Keratinocyte (primary cell): ENCODE data around the gene CUEDC1. TPM values are rescaled to one million over a fixed set of nuclear protein-coding genes. Genes with fewer than 3 reads are reported as not detected.

Experiments used
- DNase-seq: peaks from one replicate; pipeline ENCODE4 v3.0.0-alpha.2; 2011; ENCODE audit warnings: low read depth, missing footprints, low spot score
- FAIRE-seq: peaks from 2 replicates; lab custom pipeline; 2011; peaks lifted over from hg19 to GRCh38; lab: Jason Lieb, UNC
- H2AFZ ChIP-seq: 2 replicates; pipeline ENCODE4 v1.6.0; 2012; ENCODE audit warnings: low read length, control low read depth, inconsistent platforms; ENCODE audit not compliant: control insufficient read depth
- H3K27ac ChIP-seq: 2 replicates; pipeline ENCODE4 v1.5.1; 2011; ENCODE audit warnings: low read length; ENCODE audit not compliant: control insufficient read depth, insufficient read depth
- H3K27me3 ChIP-seq: 3 replicates; pipeline ENCODE4 v1.6.0; 2011; ENCODE audit warnings: low read length; ENCODE audit not compliant: control insufficient read depth, insufficient read depth; ENCODE audit errors: extremely low read depth
- H3K36me3 ChIP-seq, 2 experiments: 2 replicates in 1 of 2; 3 replicates in 1 of 2; pipeline ENCODE4 v1.5.1; 2011; ENCODE audit warnings: low read length in 2 of 2, mild to moderate bottlenecking in 1 of 2; ENCODE audit not compliant: control insufficient read depth in 2 of 2, insufficient read depth in 2 of 2; ENCODE audit errors: extremely low read depth in 1 of 2
- H3K4me1 ChIP-seq: 3 replicates; pipeline ENCODE4 v1.5.1; 2011; ENCODE audit warnings: low read length; ENCODE audit not compliant: control insufficient read depth, insufficient read depth; ENCODE audit errors: extremely low read depth
- H3K4me2 ChIP-seq: 3 replicates; pipeline ENCODE4 v1.6.0; 2011; ENCODE audit warnings: low read depth, low read length; ENCODE audit not compliant: control insufficient read depth, insufficient read depth; ENCODE audit errors: extremely low read depth
- H3K4me3 ChIP-seq, 3 experiments: fragments of 200-600 bp in 1 of 3; sonication (generic) in 1 of 3; 2 replicates in 2 of 3; 3 replicates in 1 of 3; pipeline ENCODE4 v1.5.1; 2011 to 2016; ENCODE audit warnings: low read length in 3 of 3, mild to moderate bottlenecking in 3 of 3, control low read depth in 2 of 3, inconsistent platforms in 1 of 3, low read depth in 1 of 3, mixed read lengths in 1 of 3, mixed run types in 1 of 3, moderate library complexity in 1 of 3; ENCODE audit not compliant: control insufficient read depth in 2 of 3, insufficient read depth in 2 of 3; ENCODE audit errors: extremely low read depth in 1 of 3
- H3K79me2 ChIP-seq: 2 replicates; pipeline ENCODE4 v1.6.0; 2012; ENCODE audit warnings: low read length; ENCODE audit not compliant: control insufficient read depth, insufficient read depth
- H3K9ac ChIP-seq: 3 replicates; pipeline ENCODE4 v1.6.0; 2011; ENCODE audit warnings: low read length; ENCODE audit not compliant: control insufficient read depth, insufficient read depth; ENCODE audit errors: extremely low read depth
- H3K9me1 ChIP-seq: 3 replicates; pipeline ENCODE4 v1.6.0; 2011; ENCODE audit warnings: low read length; ENCODE audit not compliant: control insufficient read depth, insufficient read depth; ENCODE audit errors: extremely low read depth
- H3K9me3 ChIP-seq: 2 replicates; pipeline ENCODE4 v1.5.1; 2012; ENCODE audit warnings: low read depth, low read length; ENCODE audit not compliant: control insufficient read depth
- H4K20me1 ChIP-seq: 3 replicates; pipeline ENCODE4 v1.6.0; 2011; ENCODE audit warnings: low read length; ENCODE audit not compliant: control insufficient read depth, insufficient read depth; ENCODE audit errors: extremely low read depth
- CTCF ChIP-seq, 3 experiments: IDR thresholded peaks in 1 of 3; conservative IDR thresholded peaks in 1 of 3; optimal IDR thresholded peaks in 1 of 3; 2 replicates in 2 of 3; 3 replicates in 1 of 3; pipeline versions ENCODE3 to v1.5.1; 2011; ENCODE audit warnings: low read length in 3 of 3, mild to moderate bottlenecking in 3 of 3, moderate library complexity in 2 of 3, control low read depth in 1 of 3, inconsistent platforms in 1 of 3; ENCODE audit not compliant: insufficient read depth in 2 of 3; ENCODE audit errors: extremely low read depth in 1 of 3
- EZH2 ChIP-seq: IDR thresholded peaks from one replicate; pipeline ENCODE4 v1.6.1; 2012; ENCODE audit warnings: inconsistent platforms, mild to moderate bottlenecking, low read length, moderate library complexity
- dilution Hi-C: fragments of 300-500 bp; cut with MboI; formaldehyde crosslinking; loops from one replicate; pipeline ENCODE4 v1.7.0; 2020; ENCODE audit warnings: low sequenced_read_pairs; ENCODE audit not compliant: extremely low pct_ligation_motif_present
- polyA plus RNA-seq, 5 experiments: library from polyadenylated mRNA; depleted of rRNA in 3 of 5; stranded (reverse) in 3 of 5; stranded (forward) in 1 of 5; unstranded in 1 of 5; fragments of >200 nt; gene quantifications; 1 replicate in 1 of 5; 2 replicates in 3 of 5; 3 replicates in 1 of 5; pipeline versions ENCODE4 v1.2.1 to v1.2.3, GENCODE V29; 2011 to 2012; ENCODE audit warnings: missing spikeins in 2 of 5, low read depth in 1 of 5, low replicate concordance in 1 of 5

Gene CUEDC1
- polyA plus RNA-seq, 1 donor (not counting 4 experiments of a cell fraction or from before 2014, with no cell fraction given) = 12.9 TPM

GRCh38 chr17:57987581-57988300 is 32.5 kb upstream of the CUEDC1 start, which contains the start of gene VEZF1:
Gene VEZF1, minus strand, starts transcription at chr17:57988254. Its CDS starts 143 bp downstream, at chr17:57988111.
- Histone ChIP-seq H3K4me2 (peak within 1 kb of the TSS; percentile 87), H3K9me1 (peaks cover 2% of the 10 kb centered on the region), H3K9ac (peak within 1 kb of the TSS; percentile 81), H4K20me1 (peaks cover 2% of the 10 kb centered on the region), H3K4me3 (peak within 1 kb of the TSS; percentile 70 to 86 (median 82)), H3K27me3 (no peaks in the 10 kb centered on the region), H3K36me3 (peaks cover under 1 to 7% of the 10 kb centered on the region in 2 experiments), H3K4me1 (peaks cover 27% of the 10 kb centered on the region), H2AFZ (peak within 1 kb of the TSS; percentile 75), H3K27ac (peak within 1 kb of the TSS; percentile 78), H3K79me2 (peaks cover 44% of the 10 kb centered on the region), H3K9me3 (no peaks in the 10 kb centered on the region)
- FAIRE-seq = no peak
- TF ChIP-seq EZH2 (no peak), CTCF (optimal IDR thresholded peaks at IDR 0.05 in 1 of 3, IDR thresholded peaks at IDR 0.05 in 1 of 3, conservative IDR thresholded peaks at IDR 0.05 in 1 of 3; ENCODE audit: extremely low read depth in 1 of 3, insufficient read depth in 2 of 3, low read length in 3 of 3) (no peak)
- DNase-seq = no peak
- dilution Hi-C loops = no loop called here

GRCh38 chr17:57986841-57987580 is 31.8 kb upstream of the CUEDC1 start:
- Histone ChIP-seq H3K4me2 (peak overlapping the region; percentile 87), H4K20me1 (peaks cover 2% of the 10 kb centered on the region), H3K4me1 (peaks cover 27% of the 10 kb centered on the region), H2AFZ (peak overlapping the region; percentile 41), H3K9me3 (no peaks in the 10 kb centered on the region), H3K27me3 (no peaks in the 10 kb centered on the region), H3K27ac (peak overlapping the region; percentile 78), H3K79me2 (peaks cover 51% of the 10 kb centered on the region), H3K36me3 (peaks cover 4 to 12% of the 10 kb centered on the region in 2 experiments), H3K4me3 (peak overlapping the region; percentile 70 to 86 (median 82)), H3K9ac (peak overlapping the region; percentile 81), H3K9me1 (peaks cover 2% of the 10 kb centered on the region)
- FAIRE-seq (no peak), DNase-seq (no peak)
- no peak for TF ChIP-seq CTCF (optimal IDR thresholded peaks at IDR 0.05 in 1 of 3, IDR thresholded peaks at IDR 0.05 in 1 of 3, conservative IDR thresholded peaks at IDR 0.05 in 1 of 3; ENCODE audit: extremely low read depth in 1 of 3, insufficient read depth in 2 of 3, low read length in 3 of 3)
- no peak for TF ChIP-seq EZH2
- dilution Hi-C loops = no loop called here
